Measurements from ENCODE around the gene ZNF581. TPM values are rescaled to one million over a fixed set of nuclear protein-coding genes. Genes with fewer than 3 reads are reported as not detected.

ZNF581 gene
- polyA plus RNA-seq, 1 donor from 2014 or later: 15.3 TPM

- Histone ChIP-seq H3K27ac (ENCODE audit: low read length) (peak within 1 kb of the TSS; percentile 97), H3K9me2 (ENCODE audit: insufficient read depth, low read length) (no peaks in the 10 kb centered on the region), H4K20me1 (ENCODE audit: insufficient read depth) (no peaks in the 10 kb centered on the region), H3K27me3 (ENCODE audit: insufficient read depth, low read depth, low read length) (no peaks in the 10 kb centered on the region), H3F3A (ENCODE audit: insufficient read depth, low read length, poor library complexity, severe bottlenecking) (no peaks in the 10 kb centered on the region), H3K9ac (ENCODE audit: low read length) (peak within 1 kb of the TSS; percentile 97), H3K4me3 (ENCODE audit: low read length) (peak within 1 kb of the TSS; percentile 97), H2AFZ (ENCODE audit: low read depth, low read length) (peak within 1 kb of the TSS; percentile 65), H3K79me2 (replicated peaks; ENCODE audit: insufficient read depth, low read length) (peaks cover 30% of the 10 kb centered on the region), H3K36me3 (ENCODE audit: insufficient read depth, low read length) (peaks cover 8% of the 10 kb centered on the region), H3K4me2 (ENCODE audit: low read length) (peak within 1 kb of the TSS; percentile 87), H3K9me3 (ENCODE audit: low read length) (no peaks in the 10 kb centered on the region)
- TF ChIP-seq SMC3 (conservative IDR thresholded peaks at IDR 0.05; ENCODE audit: poor library complexity): peak; percentile 84
- no peak for TF ChIP-seq REST (IDR thresholded peaks at IDR 0.05; ENCODE audit: borderline replicate concordance)
- no peak for TF ChIP-seq MXI1 (conservative IDR thresholded peaks at IDR 0.05; ENCODE audit: poor library complexity, severe bottlenecking)
- TF ChIP-seq RAD21 (conservative IDR thresholded peaks at IDR 0.05): peak; percentile 83
- TF ChIP-seq, protein P1, sequence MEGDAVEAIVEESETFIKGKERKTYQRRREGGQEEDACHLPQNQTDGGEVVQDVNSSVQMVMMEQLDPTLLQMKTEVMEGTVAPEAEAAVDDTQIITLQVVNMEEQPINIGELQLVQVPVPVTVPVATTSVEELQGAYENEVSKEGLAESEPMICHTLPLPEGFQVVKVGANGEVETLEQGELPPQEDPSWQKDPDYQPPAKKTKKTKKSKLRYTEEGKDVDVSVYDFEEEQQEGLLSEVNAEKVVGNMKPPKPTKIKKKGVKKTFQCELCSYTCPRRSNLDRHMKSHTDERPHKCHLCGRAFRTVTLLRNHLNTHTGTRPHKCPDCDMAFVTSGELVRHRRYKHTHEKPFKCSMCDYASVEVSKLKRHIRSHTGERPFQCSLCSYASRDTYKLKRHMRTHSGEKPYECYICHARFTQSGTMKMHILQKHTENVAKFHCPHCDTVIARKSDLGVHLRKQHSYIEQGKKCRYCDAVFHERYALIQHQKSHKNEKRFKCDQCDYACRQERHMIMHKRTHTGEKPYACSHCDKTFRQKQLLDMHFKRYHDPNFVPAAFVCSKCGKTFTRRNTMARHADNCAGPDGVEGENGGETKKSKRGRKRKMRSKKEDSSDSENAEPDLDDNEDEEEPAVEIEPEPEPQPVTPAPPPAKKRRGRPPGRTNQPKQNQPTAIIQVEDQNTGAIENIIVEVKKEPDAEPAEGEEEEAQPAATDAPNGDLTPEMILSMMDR (IDR thresholded peaks at IDR 0.05; ENCODE audit: poor library complexity, severe bottlenecking): peak; percentile 92
- TF ChIP-seq TAF1 (IDR thresholded peaks at IDR 0.05; ENCODE audit: low read depth): no peak
- TF ChIP-seq EZH2 (IDR thresholded peaks at IDR 0.05; ENCODE audit: borderline replicate concordance, insufficient read depth, low read length, poor library complexity, severe bottlenecking): no peak
- TF ChIP-seq EP300 (conservative IDR thresholded peaks at IDR 0.05; ENCODE audit: poor library complexity, severe bottlenecking): no peak
- TF ChIP-seq POLR2AphosphoS5 (IDR thresholded peaks at IDR 0.05): peak; percentile 48
Measured at GRCh38 chr19:55605637-55606470, 37.6 kb upstream of the ZNF581 start, which contains the start of gene ZNF865. Gene ZNF865 (plus strand): TSS chr19:55605647. CDS start chr19:55613619, 7,972 bp downstream.

DNA sequence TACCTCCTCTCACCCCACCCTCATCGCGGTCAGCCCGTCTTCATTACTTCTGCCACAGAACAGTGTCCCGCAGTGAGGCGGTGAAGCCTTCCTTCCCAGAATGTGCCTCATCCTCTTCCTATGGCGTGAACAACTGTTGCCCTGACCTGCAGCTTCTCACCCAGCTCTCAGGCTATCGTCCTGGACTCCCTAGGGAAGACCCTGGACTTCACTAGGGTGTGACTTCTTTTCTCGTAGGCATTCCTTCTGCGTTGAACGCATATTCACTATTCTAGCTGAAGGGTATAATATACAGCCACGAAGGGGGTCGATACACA is 37.0 kb upstream of the ZNF581 start:
- H3K36me3 ChIP-seq (ENCODE audit: insufficient read depth, low read length): peaks cover 8% of the 10 kb centered on the region
- peak overlapping the region; percentile 97 for H3K27ac ChIP-seq (ENCODE audit: low read length)
- H3K27me3 ChIP-seq (ENCODE audit: insufficient read depth, low read depth, low read length): no peaks in the 10 kb centered on the region
- peaks cover 25% of the 10 kb centered on the region for H3K79me2 ChIP-seq (replicated peaks; ENCODE audit: insufficient read depth, low read length)
- TF ChIP-seq EP300 (conservative IDR thresholded peaks at IDR 0.05; ENCODE audit: poor library complexity, severe bottlenecking) (no peak), TAF1 (IDR thresholded peaks at IDR 0.05; ENCODE audit: low read depth) (no peak), MXI1 (conservative IDR thresholded peaks at IDR 0.05; ENCODE audit: poor library complexity, severe bottlenecking) (no peak), REST (IDR thresholded peaks at IDR 0.05; ENCODE audit: borderline replicate concordance) (no peak), POLR2AphosphoS5 (IDR thresholded peaks at IDR 0.05) (no peak), SMC3 (conservative IDR thresholded peaks at IDR 0.05; ENCODE audit: poor library complexity) (no peak), EZH2 (IDR thresholded peaks at IDR 0.05; ENCODE audit: borderline replicate concordance, insufficient read depth, low read length, poor library complexity, severe bottlenecking) (no peak)
- TF ChIP-seq, protein P1 (IDR thresholded peaks at IDR 0.05; ENCODE audit: poor library complexity, severe bottlenecking): no peak
- no peaks in the 10 kb centered on the region for H3K9me3 ChIP-seq (ENCODE audit: low read length)
- peak overlapping the region; percentile 97 for H3K4me3 ChIP-seq (ENCODE audit: low read length)
- no peak overlapping the region for H2AFZ ChIP-seq (ENCODE audit: low read depth, low read length)
- H4K20me1 ChIP-seq (ENCODE audit: insufficient read depth): no peaks in the 10 kb centered on the region
- H3K9me2 ChIP-seq (ENCODE audit: insufficient read depth, low read length): no peaks in the 10 kb centered on the region
- H3F3A ChIP-seq (ENCODE audit: insufficient read depth, low read length, poor library complexity, severe bottlenecking): no peaks in the 10 kb centered on the region
- peak overlapping the region; percentile 97 for H3K9ac ChIP-seq (ENCODE audit: low read length)
- H3K4me2 ChIP-seq (ENCODE audit: low read length): peak overlapping the region; percentile 81
